Colonic mucosa (tissue), 4 donors: ENCODE measurements around the gene LILRB5. TPM values are rescaled to one million over a fixed set of nuclear protein-coding genes. Genes with fewer than 3 reads are reported as not detected.
"Not testable (repeated sequence)": the region's sequence is repeated elsewhere in the genome, so short reads cannot be mapped to it uniquely, and the experiment has no call there.

Experiments used
- DNase-seq: peaks from one replicate; pipeline ENCODE4 v3.0.0-alpha.2; 2020
- H3K27ac ChIP-seq: fragments of 200-600 bp; one replicate; pipeline ENCODE4 v1.8.0; 2021
- H3K27me3 ChIP-seq: fragments of 200-600 bp; one replicate; pipeline ENCODE4 v1.8.0; 2021
- H3K36me3 ChIP-seq: fragments of 200-600 bp; one replicate; pipeline ENCODE4 v1.8.0; 2021
- H3K4me1 ChIP-seq: fragments of 200-600 bp; one replicate; pipeline ENCODE4 v1.8.0; 2021; ENCODE audit warnings: mild to moderate bottlenecking
- H3K4me3 ChIP-seq: fragments of 200-600 bp; one replicate; pipeline ENCODE4 v1.8.0; 2021
- H3K9ac ChIP-seq, 2 donors: one replicate each; pipeline ENCODE4 v1.7.0; 2013; ENCODE audit warnings: control low read depth in 2 of 2, low read depth in 2 of 2, low read length in 2 of 2
- H3K9me3 ChIP-seq: fragments of 200-600 bp; one replicate; pipeline ENCODE4 v1.8.0; 2021
- intact Hi-C: fragments of 100-400 bp; cut with DNase I; formaldehyde crosslinking; loops from one replicate; pipeline ENCODE4 v1.14.1; 2022
- total RNA-seq, 2 donors: library from RNA; stranded (reverse); fragmentation: NEBNext Ultra II Directional in 1 of 2; extraction: Animal tissue kit (Norgen Biotek cat#: 25700) in 1 of 2; gene quantifications; one replicate each; pipeline ENCODE4 v1.2.1, GENCODE V29; 2021
- TF ChIP-seq, protein P1 (sequence below): fragments of 200-600 bp; IDR thresholded peaks from one replicate; pipeline ENCODE4 v1.8.0; 2022; ENCODE audit warnings: antibody characterized with exemption, mild to moderate bottlenecking
- donor health status: healthy.
- donor health status: DM: no; HTN: no; CAD: no.
- donor health status: DM: no; HTN: no; CAD: no.

LILRB5 gene
- total RNA-seq, 2 donors from 2014 or later, result 2.2 to 8.6 TPM

DNA sequence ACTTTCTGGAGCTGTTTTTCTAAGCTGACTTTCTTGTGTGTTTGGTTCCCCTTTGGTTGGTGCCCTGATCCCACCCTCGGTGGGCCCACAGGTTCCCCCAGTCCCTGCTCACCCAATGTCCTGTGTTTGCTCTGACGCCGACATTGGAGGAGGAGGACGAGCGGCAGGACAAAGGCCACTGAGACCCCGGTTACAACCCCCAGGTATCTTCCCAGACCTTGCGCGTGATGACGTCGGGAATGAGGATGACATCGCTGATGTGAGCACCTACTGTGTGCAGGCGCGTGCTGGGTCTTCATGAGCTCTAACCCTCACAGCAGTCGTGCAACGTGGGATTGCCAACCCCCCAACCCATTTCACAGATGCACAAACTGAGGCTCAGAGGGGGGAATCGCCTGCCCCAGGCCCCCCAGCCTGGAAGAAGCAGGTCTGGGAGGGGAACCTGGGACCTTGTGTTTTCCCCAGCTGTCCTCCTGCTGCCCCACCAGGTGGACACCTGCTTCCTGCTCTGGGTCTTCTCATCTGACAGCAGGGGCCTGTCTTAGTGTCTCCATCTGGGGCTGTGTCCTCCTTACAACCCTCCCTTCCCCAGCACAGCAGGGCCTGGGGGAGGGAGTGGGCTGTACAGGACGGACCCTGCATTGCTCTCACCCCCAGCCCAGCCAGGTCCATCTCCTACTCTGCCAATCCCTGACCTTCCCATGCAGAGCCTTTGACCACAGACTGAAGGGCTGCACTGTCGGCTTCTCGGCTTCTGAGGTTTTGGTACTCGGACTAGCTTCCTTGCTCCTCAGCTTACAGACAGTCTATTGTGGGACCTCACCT lies 9.8 kb downstream of the LILRB5 start:
- no peaks in the 10 kb centered on the region for H3K9me3 ChIP-seq
- H3K27ac ChIP-seq, result peak overlapping the region; percentile 27
- intact Hi-C loops, result no loop called here
- no peak overlapping the region for H3K4me3 ChIP-seq
- no peaks in the 10 kb centered on the region for H3K36me3 ChIP-seq
- DNase-seq, result no peak
- H3K9ac ChIP-seq, result no peak overlapping the region
- TF ChIP-seq, protein P1, sequence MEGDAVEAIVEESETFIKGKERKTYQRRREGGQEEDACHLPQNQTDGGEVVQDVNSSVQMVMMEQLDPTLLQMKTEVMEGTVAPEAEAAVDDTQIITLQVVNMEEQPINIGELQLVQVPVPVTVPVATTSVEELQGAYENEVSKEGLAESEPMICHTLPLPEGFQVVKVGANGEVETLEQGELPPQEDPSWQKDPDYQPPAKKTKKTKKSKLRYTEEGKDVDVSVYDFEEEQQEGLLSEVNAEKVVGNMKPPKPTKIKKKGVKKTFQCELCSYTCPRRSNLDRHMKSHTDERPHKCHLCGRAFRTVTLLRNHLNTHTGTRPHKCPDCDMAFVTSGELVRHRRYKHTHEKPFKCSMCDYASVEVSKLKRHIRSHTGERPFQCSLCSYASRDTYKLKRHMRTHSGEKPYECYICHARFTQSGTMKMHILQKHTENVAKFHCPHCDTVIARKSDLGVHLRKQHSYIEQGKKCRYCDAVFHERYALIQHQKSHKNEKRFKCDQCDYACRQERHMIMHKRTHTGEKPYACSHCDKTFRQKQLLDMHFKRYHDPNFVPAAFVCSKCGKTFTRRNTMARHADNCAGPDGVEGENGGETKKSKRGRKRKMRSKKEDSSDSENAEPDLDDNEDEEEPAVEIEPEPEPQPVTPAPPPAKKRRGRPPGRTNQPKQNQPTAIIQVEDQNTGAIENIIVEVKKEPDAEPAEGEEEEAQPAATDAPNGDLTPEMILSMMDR, result no peak
- no peaks in the 10 kb centered on the region for H3K27me3 ChIP-seq
- no peaks in the 10 kb centered on the region for H3K4me1 ChIP-seq

GRCh38 chr19:54245936-54246335 lies 11.1 kb downstream of the LILRB5 start:
- H3K9ac ChIP-seq, result no peak overlapping the region
- H3K4me3 ChIP-seq, result no peak overlapping the region
- DNase-seq, result no peak
- H3K27me3 ChIP-seq, result no peaks in the 10 kb centered on the region
- intact Hi-C loops, result no loop called here
- TF ChIP-seq, protein P1, result no peak
- no peak overlapping the region for H3K27ac ChIP-seq
- H3K36me3 ChIP-seq, result no peaks in the 10 kb centered on the region
- H3K4me1 ChIP-seq, result no peaks in the 10 kb centered on the region
- H3K9me3 ChIP-seq, result no peaks in the 10 kb centered on the region

GRCh38 chr19:54243809-54244208 lies 13.3 kb downstream of the LILRB5 start:
- H3K4me3 ChIP-seq, H3K27me3 ChIP-seq, intact Hi-C loops, H3K9me3 ChIP-seq, H3K27ac ChIP-seq, H3K4me1 ChIP-seq, H3K9ac ChIP-seq, DNase-seq, H3K36me3 ChIP-seq: not testable (repeated sequence)

GRCh38 chr19:54242646-54243045 lies 14.4 kb downstream of the LILRB5 start, which contains the start of gene LILRA6:
Gene LILRA6 (minus strand): TSS chr19:54242790.
- H3K36me3 ChIP-seq, intact Hi-C loops, H3K4me3 ChIP-seq, DNase-seq, H3K9me3 ChIP-seq, H3K27me3 ChIP-seq, H3K27ac ChIP-seq, H3K9ac ChIP-seq, H3K4me1 ChIP-seq: not testable (repeated sequence)

DNA sequence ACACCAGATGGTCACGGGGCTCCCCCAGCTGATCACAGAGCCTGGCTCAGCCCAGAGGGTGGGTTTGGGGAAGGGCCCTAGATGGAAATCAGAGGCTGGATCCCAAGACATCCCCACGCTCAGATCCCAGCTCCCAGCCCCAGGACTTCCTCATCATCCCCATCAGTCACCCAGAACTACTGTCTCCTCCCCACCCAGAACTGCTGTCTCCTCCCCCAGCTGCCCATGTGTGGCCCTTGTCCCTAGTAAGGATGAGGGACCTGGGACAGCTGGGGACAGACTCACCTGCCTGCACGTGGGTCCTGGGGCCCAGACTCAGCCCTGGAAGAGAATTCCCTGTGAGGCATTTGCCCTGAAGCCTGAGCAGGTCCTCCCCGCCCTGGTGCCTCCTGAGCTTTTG lies 14.8 kb downstream of the LILRB5 start:
- DNase-seq, H3K27me3 ChIP-seq, H3K9me3 ChIP-seq, H3K36me3 ChIP-seq, H3K4me3 ChIP-seq, H3K4me1 ChIP-seq, intact Hi-C loops, H3K9ac ChIP-seq, H3K27ac ChIP-seq: not testable (repeated sequence)

- H3K9ac ChIP-seq, result not testable (repeated sequence)
These were observed 16.4 kb downstream of the LILRB5 start for GRCh38 chr19:54240372-54241336.

DNA sequence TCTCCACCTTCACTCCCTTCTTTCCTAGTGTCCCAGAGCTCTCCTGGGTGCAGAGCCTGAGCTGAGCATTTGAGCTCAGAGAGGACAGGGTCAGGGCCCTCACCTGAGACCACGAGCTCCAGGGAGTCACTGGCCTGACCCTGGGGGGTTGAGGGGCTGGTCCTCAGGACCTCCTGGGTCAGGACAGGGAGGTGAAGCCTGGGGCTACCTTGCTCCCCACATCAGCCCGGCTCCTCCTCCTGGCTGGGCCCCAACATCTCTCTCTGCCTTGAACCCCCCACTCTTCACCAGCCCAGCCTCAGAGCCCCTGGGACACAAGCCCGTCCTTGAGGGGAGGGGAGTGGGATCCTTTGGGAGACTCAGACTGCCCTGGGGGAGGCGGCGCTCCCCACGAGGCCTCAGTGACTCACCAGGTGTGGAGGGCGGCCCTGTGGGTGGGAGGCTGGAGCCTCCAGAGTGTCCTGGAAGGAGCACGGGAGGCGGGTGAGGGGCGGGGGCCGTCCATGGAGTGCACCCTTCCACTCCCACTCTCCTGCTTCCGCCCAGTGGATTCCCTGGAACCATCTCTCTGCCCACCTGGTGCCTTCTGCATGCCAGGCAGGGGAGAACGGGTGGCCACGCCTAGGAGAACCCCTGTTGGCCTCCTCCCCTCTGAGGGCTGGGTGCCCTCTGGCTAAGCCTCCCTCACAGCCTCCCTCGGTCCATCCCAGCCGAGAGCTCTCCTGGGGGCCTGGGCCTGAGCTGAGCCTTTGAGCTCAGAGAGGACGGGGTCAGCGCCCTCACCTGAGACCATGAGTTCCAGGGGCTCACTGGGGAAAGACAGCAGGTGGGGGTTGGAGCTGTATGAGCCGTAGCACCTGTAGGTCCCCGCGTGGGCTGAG lies 17.3 kb downstream of the LILRB5 start:
- DNase-seq, H3K9ac ChIP-seq, H3K4me1 ChIP-seq, H3K27me3 ChIP-seq, intact Hi-C loops, H3K36me3 ChIP-seq, H3K4me3 ChIP-seq, H3K27ac ChIP-seq, H3K9me3 ChIP-seq: not testable (repeated sequence)

More at GRCh38 chr19:54240372-54241336, 16.4 kb downstream of the LILRB5 start:
- H3K4me1 ChIP-seq, H3K36me3 ChIP-seq, DNase-seq, H3K4me3 ChIP-seq, H3K9me3 ChIP-seq, H3K27ac ChIP-seq, intact Hi-C loops, H3K27me3 ChIP-seq: not testable (repeated sequence)
